GM21390 (cell line): ENCODE data around the gene GLE1.

Experiments used
- ATAC-seq: cut with Tn5 transposase; IDR thresholded peaks from one replicate; pipeline ENCODE4 v1.9.1; 2021; ENCODE audit not compliant: unreplicated experiment

GLE1 gene

GRCh38 chr9:128504485-128505413 lies at the start of gene GLE1:
Gene GLE1 (plus strand): TSS chr9:128504719. CDS start chr9:128504806, 87 bp downstream.
- ATAC-seq, result peak; percentile 76

DNA sequence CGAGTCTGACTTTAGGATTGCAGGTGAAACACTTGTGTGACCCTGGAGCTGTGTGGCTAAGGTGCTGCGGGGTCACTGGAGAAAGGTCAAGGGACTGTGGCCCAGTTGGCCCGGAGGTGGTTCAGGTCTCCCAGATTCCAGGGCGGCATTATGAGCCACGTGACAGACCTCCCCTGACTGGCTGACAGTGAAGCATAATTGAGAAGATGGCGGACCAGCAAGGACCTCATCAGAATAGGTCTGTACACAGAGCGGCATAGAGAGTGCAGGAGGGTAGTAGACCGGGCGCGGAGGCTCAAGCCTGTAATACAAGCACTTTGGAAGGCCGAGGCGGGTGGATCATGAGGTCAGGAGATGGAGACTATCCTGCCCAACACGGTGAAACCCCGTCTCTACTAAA lies 49.5 kb upstream of the GLE1 start:
- ATAC-seq, result no peak

DNA sequence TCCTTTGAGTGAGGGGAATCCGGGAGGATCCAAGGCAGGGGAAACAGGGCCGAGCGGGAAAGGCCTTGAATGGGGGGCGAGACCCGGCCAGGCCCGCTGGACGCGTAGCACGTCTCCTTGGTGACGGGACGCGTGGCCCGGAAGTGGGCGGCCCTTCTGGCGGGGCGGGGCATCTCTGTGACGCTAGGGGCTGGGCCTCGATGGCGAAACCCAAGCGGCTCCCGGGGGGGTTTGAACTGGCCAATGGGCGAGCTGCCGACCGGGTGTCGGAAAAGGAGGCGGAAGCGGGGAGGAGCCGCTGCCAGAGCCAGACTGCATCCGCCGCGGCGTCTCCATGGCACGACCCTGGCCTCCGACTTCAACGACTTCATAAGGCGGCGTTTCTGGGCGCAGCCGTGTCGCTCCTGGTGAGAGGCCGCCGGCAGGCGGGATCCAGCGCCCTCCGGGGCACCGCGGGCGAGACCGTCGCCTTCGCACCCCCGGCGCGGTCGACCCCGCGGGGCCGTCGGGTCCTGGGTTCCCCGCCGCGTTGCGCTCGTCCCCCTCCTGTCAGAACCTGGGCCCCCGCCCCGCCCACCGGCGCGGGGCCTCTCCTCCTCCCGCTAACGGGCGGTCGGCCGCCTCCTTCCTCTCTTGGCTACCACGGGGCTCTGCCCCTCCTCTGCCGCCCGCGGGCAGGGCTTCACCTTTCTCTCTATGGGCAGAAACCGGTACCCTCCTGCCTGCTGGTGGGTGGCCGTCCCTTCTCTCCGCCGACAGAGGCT lies 48.5 kb upstream of the GLE1 start, which contains the start of gene ODF2:
ODF2 (plus strand) TSS at position 158 of the 764 bp plus-strand sequence; CDS start at position 244, 86 bp downstream.
- peak; percentile 81 for ATAC-seq

DNA sequence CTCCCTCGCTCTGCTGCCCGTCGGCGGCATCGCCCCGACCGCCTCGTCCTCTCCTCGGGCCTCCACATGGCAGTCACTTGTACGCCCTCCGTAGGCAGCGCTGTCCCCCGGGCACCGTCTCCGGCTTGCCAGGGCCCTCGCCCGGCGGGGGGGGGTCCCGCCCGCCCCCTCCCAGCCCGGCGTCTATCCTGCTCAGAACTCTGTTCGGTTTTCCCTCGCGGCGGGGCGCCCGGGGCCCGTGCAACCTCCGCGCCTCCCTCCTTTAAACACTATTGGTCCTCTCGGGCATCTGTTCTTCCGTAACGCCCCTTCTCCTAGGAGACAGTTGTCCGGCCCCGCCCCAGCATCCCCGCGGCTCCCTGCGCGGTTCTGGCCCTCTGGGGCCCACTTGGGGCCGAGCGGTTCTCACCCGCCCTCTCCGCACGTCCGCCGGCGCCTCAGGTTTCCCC lies 47.9 kb upstream of the GLE1 start:
- peak; percentile 53 for ATAC-seq

DNA sequence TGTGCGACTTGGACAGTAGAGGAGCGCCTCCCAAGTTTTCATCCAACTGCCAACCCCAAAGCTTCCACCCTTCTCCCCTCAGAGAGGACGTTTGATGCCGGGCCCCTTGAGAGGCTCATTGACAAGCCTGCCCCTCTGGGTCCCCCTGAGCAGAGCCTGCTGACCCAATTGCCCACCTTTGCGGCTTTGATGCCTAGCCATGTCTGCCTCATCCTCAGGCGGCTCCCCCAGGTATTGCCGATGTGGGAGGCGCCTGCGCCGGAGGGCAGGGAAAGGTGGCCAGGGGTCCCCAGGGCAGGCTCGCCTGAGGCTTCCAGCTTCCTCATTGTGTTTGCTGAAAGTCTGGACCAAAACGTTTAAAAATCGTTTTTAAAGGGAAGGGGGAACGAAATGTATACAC lies 47.3 kb upstream of the GLE1 start:
- ATAC-seq, result no peak

- no peak for ATAC-seq
These were observed 45.5 kb upstream of the GLE1 start for GRCh38 chr9:128459011-128459410.

DNA sequence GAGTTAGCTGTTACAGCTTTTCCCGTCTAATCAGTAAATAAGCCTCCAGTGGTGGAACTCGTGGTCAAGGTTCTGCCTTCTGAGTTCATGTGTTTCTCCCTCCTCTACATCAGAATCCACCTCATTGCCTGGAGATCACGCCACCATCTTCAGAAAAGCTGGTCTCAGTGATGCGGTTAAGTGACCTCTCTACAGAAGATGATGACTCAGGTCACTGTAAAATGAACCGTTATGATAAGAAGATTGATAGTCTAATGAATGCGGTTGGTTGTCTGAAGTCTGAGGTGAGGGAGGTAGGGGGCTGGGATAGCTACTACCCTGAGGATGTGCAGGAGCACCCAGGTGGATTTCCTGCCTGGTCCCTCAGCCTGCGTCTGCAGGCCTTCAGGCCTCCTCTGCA lies 35.4 kb upstream of the GLE1 start:
- ATAC-seq, result no peak

- no peak for ATAC-seq
These were observed 34.0 kb upstream of the GLE1 start for GRCh38 chr9:128470560-128470959.

- ATAC-seq, result no peak
These were observed 31.4 kb upstream of the GLE1 start for GRCh38 chr9:128473104-128473503.

- ATAC-seq, result no peak
These were observed 28.7 kb upstream of the GLE1 start for GRCh38 chr9:128475867-128476266.

DNA sequence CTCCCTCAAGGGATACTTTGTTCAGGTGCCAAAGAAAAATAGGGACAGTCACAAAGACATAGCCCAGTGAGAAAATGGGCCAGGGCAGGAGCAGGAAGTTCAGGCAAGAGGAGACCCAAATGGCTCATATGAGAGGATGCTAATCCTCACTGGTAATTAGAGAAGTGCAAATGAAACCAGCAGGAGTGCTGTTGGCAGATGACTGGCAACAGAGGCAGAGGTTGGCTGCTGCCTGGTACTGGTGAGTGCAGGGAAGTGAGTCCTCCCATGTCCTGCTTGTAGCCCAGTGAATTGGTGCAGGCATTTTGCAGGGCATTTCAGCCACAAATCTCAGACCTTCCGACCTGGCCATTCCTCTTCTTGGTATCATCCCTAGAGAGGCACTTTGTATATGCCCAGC lies 25.3 kb upstream of the GLE1 start:
- no peak for ATAC-seq

DNA sequence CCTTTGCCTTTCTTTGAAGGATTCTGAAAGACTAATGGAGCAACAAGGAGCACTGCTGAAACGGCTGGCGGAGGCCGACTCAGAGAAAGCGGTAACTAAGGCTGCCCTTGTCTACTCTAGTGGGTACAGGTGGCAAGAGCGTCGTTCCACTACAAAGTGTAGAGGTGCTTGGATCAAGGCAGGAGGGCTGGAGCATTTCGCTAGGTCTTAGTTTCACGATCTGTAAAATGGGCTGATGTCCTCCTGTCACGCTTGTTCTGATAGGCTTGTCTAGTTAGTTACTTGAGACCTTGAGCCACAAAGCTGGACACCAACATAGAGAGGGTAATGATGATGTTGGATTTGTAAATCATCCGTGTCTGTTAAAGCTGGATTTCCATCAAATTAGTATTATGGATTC lies 23.0 kb upstream of the GLE1 start:
- ATAC-seq, result no peak

- no peak for ATAC-seq
These were observed 22.3 kb upstream of the GLE1 start for GRCh38 chr9:128482186-128482585.

GRCh38 chr9:128484686-128485413 lies 19.7 kb upstream of the GLE1 start:
- ATAC-seq, result no peak

- ATAC-seq, result no peak
These were observed 19.1 kb upstream of the GLE1 start for GRCh38 chr9:128485414-128485855.

DNA sequence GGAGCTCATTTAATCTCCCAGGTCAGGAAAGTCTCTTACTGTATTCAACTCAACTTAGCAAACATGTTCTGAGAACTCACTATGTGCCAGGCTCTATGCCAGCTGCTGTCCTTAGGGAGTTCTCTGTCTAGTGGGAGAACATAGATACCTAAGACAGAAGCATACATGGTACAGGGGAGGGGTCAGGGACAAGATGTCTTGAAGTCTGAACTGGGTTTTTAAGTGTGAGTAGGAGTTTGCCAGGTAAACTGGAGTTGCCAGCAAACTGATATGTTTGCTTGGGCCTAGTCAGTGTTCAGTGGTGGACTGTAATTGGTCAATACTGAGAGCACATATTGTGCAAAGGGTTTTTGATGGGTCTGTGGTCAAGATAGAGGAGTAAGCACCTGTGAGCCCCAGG lies 18.3 kb upstream of the GLE1 start:
- no peak for ATAC-seq

GRCh38 chr9:128493424-128493823 lies 11.1 kb upstream of the GLE1 start:
- ATAC-seq, result no peak

DNA sequence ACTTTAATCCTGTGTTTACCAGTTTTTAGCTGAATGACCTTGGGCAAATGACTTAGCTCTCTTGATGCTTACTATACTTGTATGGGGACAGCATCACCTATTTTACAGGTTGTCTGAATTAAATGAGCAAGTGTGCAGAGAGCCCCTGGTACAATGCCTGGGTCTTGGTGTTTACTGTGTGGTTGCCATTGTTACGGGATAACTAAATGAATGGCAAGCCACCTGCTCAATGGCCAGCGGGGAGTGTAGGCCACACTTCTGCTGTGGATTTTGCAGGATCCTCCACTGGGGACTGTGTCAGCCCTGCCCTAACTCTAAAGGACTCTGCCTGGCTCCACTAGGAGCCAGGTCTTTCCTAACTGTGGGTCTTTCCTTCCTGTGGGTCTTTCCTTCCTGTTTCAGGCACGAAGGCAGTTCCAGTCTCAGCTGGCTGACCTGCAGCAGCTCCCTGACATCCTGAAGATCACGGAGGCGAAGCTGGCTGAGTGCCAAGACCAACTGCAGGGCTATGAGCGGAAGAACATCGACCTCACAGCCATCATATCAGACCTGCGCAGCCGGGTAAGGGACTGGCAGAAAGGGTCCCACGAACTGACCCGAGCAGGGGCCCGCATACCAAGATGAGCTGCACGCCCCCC lies 10.3 kb upstream of the GLE1 start:
- no peak for ATAC-seq

- no peak for ATAC-seq
These were observed 9.8 kb upstream of the GLE1 start for GRCh38 chr9:128494746-128495129.

DNA sequence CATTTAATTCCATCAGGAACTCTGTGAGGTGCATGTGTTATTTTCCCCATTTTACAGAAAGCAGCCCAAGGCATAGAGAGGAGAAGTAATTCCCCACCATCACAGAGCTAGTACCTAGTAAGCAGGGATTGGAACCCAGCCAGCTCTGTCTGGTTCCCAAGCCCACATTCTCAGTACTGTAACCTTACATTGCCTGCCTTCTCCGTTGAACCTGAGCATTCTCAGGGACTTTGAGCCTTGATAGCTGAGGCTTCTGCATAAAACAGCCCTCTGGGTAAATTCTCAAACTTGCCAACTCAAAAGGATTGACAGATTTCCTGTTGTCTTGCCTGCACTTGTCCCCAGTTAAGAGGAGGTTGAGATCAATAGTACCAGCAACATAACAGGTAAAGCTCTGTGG lies 9.2 kb upstream of the GLE1 start:
- ATAC-seq, result no peak
